Liver (tissue), 9 donors: ENCODE results near the gene GRAMD1A. TPM values are rescaled to one million over a fixed set of nuclear protein-coding genes. Genes with fewer than 3 reads are reported as not detected.

Experiments
- DNase-seq: peaks from one replicate; pipeline ENCODE4 v3.0.0-alpha.2; 2017; ENCODE audit warnings: low spot score
- H3K27ac ChIP-seq, 2 donors: one replicate each; pipeline ENCODE4 v1.7.0; 2013; ENCODE audit warnings: inconsistent platforms in 2 of 2, low read length in 2 of 2, control low read depth in 1 of 2, low read depth in 1 of 2, mild to moderate bottlenecking in 1 of 2
- H3K27me3 ChIP-seq, 4 donors: one replicate each; pipeline versions ENCODE4 v1.6.1 to v1.7.0; 2013; ENCODE audit warnings: low read length in 3 of 4, inconsistent platforms in 1 of 4, mild to moderate bottlenecking in 1 of 4, moderate library complexity in 1 of 4; ENCODE audit not compliant: control insufficient read depth in 4 of 4, insufficient read depth in 4 of 4
- H3K36me3 ChIP-seq, 4 donors: one replicate each; pipeline versions ENCODE4 v1.6.1 to v1.7.0; 2013; ENCODE audit warnings: low read length in 3 of 4, mild to moderate bottlenecking in 3 of 4, low read depth in 1 of 4, moderate library complexity in 1 of 4; ENCODE audit not compliant: control insufficient read depth in 4 of 4, insufficient read depth in 3 of 4
- H3K4me1 ChIP-seq, 4 donors: one replicate each; pipeline versions ENCODE4 v1.6.1 to v1.7.0; 2013; ENCODE audit warnings: low read length in 3 of 4, mild to moderate bottlenecking in 3 of 4, moderate library complexity in 1 of 4; ENCODE audit not compliant: control insufficient read depth in 4 of 4, insufficient read depth in 4 of 4
- H3K4me3 ChIP-seq, 3 donors: one replicate each; pipeline versions ENCODE4 v1.6.1 to v1.7.0; 2013; ENCODE audit warnings: low read length in 3 of 3, control low read depth in 1 of 3, low read depth in 1 of 3, mild to moderate bottlenecking in 1 of 3
- H3K9ac ChIP-seq, 2 donors: one replicate each; pipeline ENCODE4 v1.7.0; 2013; ENCODE audit warnings: low read length in 2 of 2, mild to moderate bottlenecking in 2 of 2, moderate library complexity in 2 of 2, control low read depth in 1 of 2, low read depth in 1 of 2
- H3K9me3 ChIP-seq, 4 donors: one replicate each; pipeline versions ENCODE4 v1.6.1 to v1.7.0; 2013; ENCODE audit warnings: low read length in 3 of 4; ENCODE audit not compliant: control insufficient read depth in 4 of 4
- EGR1 ChIP-seq, 2 donors: IDR thresholded peaks; 2 replicates each; pipeline ENCODE4 v1.6.1; 2016 to 2018; ENCODE audit warnings: antibody characterized with exemption in 2 of 2, low read depth in 2 of 2
- FOXA1 ChIP-seq: IDR thresholded peaks from 2 replicates; pipeline ENCODE4 v1.6.1; 2016; ENCODE audit warnings: antibody characterized with exemption
- FOXA2 ChIP-seq: IDR thresholded peaks from 2 replicates; pipeline ENCODE4 v1.6.1; 2016; ENCODE audit warnings: antibody characterized with exemption
- GABPA ChIP-seq, 2 donors: IDR thresholded peaks in 1 of 2; conservative IDR thresholded peaks in 1 of 2; 2 replicates each; pipeline ENCODE4 v1.6.1; 2016; ENCODE audit warnings: antibody characterized with exemption in 2 of 2, mild to moderate bottlenecking in 1 of 2, moderate library complexity in 1 of 2
- HNF4A ChIP-seq, 2 donors: conservative IDR thresholded peaks; 2 replicates each; pipeline ENCODE4 v1.6.1; 2016; ENCODE audit warnings: antibody characterized with exemption in 2 of 2, mild to moderate bottlenecking in 2 of 2
- HNF4G ChIP-seq: IDR thresholded peaks from 2 replicates; pipeline ENCODE4 v1.6.1; 2016; ENCODE audit warnings: antibody characterized with exemption
- JUND ChIP-seq, 2 donors: IDR thresholded peaks; 2 replicates each; pipeline ENCODE4 v1.6.1; 2016; ENCODE audit warnings: antibody characterized with exemption in 2 of 2
- NR2F2 ChIP-seq: IDR thresholded peaks from 2 replicates; pipeline ENCODE4 v1.6.1; 2016; ENCODE audit warnings: antibody characterized with exemption
- RAD21 ChIP-seq, 2 donors: IDR thresholded peaks; 2 replicates each; pipeline ENCODE4 v1.6.1; 2016; ENCODE audit warnings: antibody characterized with exemption in 2 of 2, mild to moderate bottlenecking in 2 of 2
- RXRA ChIP-seq, 2 donors: IDR thresholded peaks; 2 replicates each; pipeline ENCODE4 v1.6.1; 2017 to 2018; ENCODE audit warnings: antibody characterized with exemption in 2 of 2, mild to moderate bottlenecking in 1 of 2
- SP1 ChIP-seq: IDR thresholded peaks from 2 replicates; pipeline ENCODE4 v1.6.1; 2018; ENCODE audit warnings: antibody characterized with exemption, mild to moderate bottlenecking
- TAF1 ChIP-seq: conservative IDR thresholded peaks from 2 replicates; pipeline ENCODE4 v1.6.1; 2016; ENCODE audit warnings: antibody characterized with exemption, mild to moderate bottlenecking
- YY1 ChIP-seq: IDR thresholded peaks from 2 replicates; pipeline ENCODE4 v1.6.1; 2016; ENCODE audit warnings: antibody characterized with exemption, mild to moderate bottlenecking
- WGBS: extraction: QIAGEN DNeasy Blood & Tissue Kit; methylation state at CpG from one replicate; pipeline ENCODE4 v1.1.7; 2013; 5-methylcytosine and 5-hydroxymethylcytosine counted together
- polyA plus RNA-seq, 2 donors: library from polyadenylated mRNA; stranded (reverse) in 1 of 2; unstranded in 1 of 2; fragments of 200-250 nt in 1 of 2; fragments of >200 nt in 1 of 2; fragmentation: Nextera tagmentation in 1 of 2; extraction: Ambion mirVana in 1 of 2; gene quantifications; one replicate each; pipeline versions ENCODE4 v1.2.1 to v1.2.3, GENCODE V29; 2013 to 2015
- total RNA-seq, 2 donors: library from RNA; depleted of rRNA; stranded (reverse); fragments of >200 nt; gene quantifications; one replicate each; pipeline ENCODE4 v1.2.3, GENCODE V29; 2014
- TF ChIP-seq, protein P1 (sequence below): IDR thresholded peaks from 2 replicates; pipeline ENCODE4 v1.6.1; 2016; ENCODE audit warnings: antibody characterized with exemption, mild to moderate bottlenecking
- TF ChIP-seq, protein P2 (sequence below): IDR thresholded peaks from 2 replicates; pipeline ENCODE4 v1.6.1; 2016; ENCODE audit warnings: antibody characterized with exemption
- TF ChIP-seq, protein P3 (sequence below): IDR thresholded peaks from 2 replicates; pipeline ENCODE4 v1.6.1; 2016; ENCODE audit warnings: antibody characterized with exemption
- TF ChIP-seq, protein P4 (sequence below): IDR thresholded peaks from 2 replicates; pipeline ENCODE4 v1.6.1; 2016; ENCODE audit warnings: antibody characterized with exemption
- TF ChIP-seq, protein P5 (sequence below): fragments of 150-350 bp; IDR thresholded peaks from 2 replicates; pipeline ENCODE4 v1.5.1; 2017; ENCODE audit warnings: improper control_type of control experiment, low read depth, low read length; ENCODE audit not compliant: missing input control
- donor health status: healthy.
- donor health status: healthy.
- donor health status: healthy.
- donor health status: healthy.
- donor health status: healthy.

GRAMD1A gene
- total and polyA plus RNA-seq, 4 donors = 8.6 to 14.1 (median 11.2) TPM

DNA sequence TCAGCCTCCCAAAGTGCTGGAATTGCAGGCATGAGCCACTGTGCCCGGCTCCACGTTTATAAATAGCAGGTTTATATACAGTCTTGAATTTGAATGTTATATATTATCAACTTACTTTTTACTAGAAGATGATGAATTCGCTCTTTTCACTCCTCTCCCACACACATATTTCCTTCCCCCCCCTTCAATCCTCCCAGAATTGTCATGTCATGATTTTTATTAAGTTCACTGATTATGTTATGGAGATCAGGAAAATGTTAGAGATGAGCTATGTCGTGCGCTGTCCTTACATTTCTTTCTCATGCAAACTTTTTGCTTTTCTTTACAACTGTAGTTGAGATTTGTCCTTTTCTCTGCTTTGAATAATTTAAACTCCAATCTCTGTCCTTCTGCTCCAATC lies 17.8 kb upstream of the GRAMD1A start:
- no peaks in the 10 kb centered on the region for H3K36me3 ChIP-seq
- H3K4me1 ChIP-seq = peaks cover 0 to 7% (median 4%) of the 10 kb centered on the region in 4 donors
- DNase-seq = no peak
- TF ChIP-seq EGR1 (IDR thresholded peaks at IDR 0.05; ENCODE audit: low read depth in 2 of 2) (no peak), TAF1 (no peak), FOXA1 (no peak), NR2F2 (no peak), RAD21 (IDR thresholded peaks at IDR 0.05) (no peak), GABPA (IDR thresholded peaks at IDR 0.05 in 1 of 2, conservative IDR thresholded peaks at IDR 0.05 in 1 of 2) (no peak), RXRA (IDR thresholded peaks at IDR 0.05) (no peak), FOXA2 (no peak), SP1 (no peak), HNF4G (no peak), HNF4A (conservative IDR thresholded peaks at IDR 0.05) (no peak), JUND (IDR thresholded peaks at IDR 0.05) (no peak)
- TF ChIP-seq, protein P1, sequence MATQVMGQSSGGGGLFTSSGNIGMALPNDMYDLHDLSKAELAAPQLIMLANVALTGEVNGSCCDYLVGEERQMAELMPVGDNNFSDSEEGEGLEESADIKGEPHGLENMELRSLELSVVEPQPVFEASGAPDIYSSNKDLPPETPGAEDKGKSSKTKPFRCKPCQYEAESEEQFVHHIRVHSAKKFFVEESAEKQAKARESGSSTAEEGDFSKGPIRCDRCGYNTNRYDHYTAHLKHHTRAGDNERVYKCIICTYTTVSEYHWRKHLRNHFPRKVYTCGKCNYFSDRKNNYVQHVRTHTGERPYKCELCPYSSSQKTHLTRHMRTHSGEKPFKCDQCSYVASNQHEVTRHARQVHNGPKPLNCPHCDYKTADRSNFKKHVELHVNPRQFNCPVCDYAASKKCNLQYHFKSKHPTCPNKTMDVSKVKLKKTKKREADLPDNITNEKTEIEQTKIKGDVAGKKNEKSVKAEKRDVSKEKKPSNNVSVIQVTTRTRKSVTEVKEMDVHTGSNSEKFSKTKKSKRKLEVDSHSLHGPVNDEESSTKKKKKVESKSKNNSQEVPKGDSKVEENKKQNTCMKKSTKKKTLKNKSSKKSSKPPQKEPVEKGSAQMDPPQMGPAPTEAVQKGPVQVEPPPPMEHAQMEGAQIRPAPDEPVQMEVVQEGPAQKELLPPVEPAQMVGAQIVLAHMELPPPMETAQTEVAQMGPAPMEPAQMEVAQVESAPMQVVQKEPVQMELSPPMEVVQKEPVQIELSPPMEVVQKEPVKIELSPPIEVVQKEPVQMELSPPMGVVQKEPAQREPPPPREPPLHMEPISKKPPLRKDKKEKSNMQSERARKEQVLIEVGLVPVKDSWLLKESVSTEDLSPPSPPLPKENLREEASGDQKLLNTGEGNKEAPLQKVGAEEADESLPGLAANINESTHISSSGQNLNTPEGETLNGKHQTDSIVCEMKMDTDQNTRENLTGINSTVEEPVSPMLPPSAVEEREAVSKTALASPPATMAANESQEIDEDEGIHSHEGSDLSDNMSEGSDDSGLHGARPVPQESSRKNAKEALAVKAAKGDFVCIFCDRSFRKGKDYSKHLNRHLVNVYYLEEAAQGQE = no peak
- TF ChIP-seq, protein P2, sequence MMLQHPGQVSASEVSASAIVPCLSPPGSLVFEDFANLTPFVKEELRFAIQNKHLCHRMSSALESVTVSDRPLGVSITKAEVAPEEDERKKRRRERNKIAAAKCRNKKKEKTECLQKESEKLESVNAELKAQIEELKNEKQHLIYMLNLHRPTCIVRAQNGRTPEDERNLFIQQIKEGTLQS = no peak
- H3K9me3 ChIP-seq = peaks cover 0 to under 1% (median 0%) of the 10 kb centered on the region in 4 donors
- WGBS = 76% methylated on average over 5 of the region's 5 CpGs
- no peak overlapping the region for H3K4me3 ChIP-seq
- H3K9ac ChIP-seq = no peak overlapping the region
- H3K27ac ChIP-seq = no peak overlapping the region
- no peaks in the 10 kb centered on the region for H3K27me3 ChIP-seq

DNA sequence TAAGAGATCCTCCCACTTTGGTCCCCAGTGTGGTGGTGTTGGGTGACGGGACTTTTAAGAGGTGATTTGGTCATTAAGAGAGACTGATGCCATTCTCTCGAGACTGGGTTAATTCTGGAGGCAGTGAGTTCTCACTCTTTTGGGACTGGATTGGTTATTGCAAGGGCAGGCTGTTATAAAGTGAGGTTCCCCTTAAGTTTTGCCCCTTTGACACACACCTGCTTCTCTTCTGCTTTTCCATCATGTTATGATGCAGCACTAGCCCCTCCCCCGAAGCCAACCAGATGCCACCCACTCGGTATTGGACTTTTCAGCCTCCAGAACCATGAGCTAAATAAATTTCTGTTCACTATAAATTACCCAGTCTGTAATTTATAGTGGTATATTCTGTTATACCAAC lies 16.3 kb upstream of the GRAMD1A start:
- Histone ChIP-seq H3K9me3 (no peaks in the 10 kb centered on the region), H3K4me3 (no peak overlapping the region), H3K4me1 (peaks cover 0 to 7% (median 4%) of the 10 kb centered on the region in 4 donors), H3K36me3 (no peaks in the 10 kb centered on the region), H3K27me3 (no peaks in the 10 kb centered on the region), H3K27ac (no peak overlapping the region), H3K9ac (no peak overlapping the region)
- TF ChIP-seq, protein P3, sequence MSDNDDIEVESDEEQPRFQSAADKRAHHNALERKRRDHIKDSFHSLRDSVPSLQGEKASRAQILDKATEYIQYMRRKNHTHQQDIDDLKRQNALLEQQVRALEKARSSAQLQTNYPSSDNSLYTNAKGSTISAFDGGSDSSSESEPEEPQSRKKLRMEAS = no peak
- TF ChIP-seq JUND (IDR thresholded peaks at IDR 0.05) = no peak
- TF ChIP-seq EGR1 (IDR thresholded peaks at IDR 0.05; ENCODE audit: low read depth in 2 of 2) = no peak
- TF ChIP-seq NR2F2 = no peak
- no peak for TF ChIP-seq YY1
- TF ChIP-seq RXRA (IDR thresholded peaks at IDR 0.05) = no peak
- TF ChIP-seq, protein P4, sequence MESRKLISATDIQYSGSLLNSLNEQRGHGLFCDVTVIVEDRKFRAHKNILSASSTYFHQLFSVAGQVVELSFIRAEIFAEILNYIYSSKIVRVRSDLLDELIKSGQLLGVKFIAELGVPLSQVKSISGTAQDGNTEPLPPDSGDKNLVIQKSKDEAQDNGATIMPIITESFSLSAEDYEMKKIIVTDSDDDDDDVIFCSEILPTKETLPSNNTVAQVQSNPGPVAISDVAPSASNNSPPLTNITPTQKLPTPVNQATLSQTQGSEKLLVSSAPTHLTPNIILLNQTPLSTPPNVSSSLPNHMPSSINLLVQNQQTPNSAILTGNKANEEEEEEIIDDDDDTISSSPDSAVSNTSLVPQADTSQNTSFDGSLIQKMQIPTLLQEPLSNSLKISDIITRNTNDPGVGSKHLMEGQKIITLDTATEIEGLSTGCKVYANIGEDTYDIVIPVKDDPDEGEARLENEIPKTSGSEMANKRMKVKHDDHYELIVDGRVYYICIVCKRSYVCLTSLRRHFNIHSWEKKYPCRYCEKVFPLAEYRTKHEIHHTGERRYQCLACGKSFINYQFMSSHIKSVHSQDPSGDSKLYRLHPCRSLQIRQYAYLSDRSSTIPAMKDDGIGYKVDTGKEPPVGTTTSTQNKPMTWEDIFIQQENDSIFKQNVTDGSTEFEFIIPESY = no peak
- TF ChIP-seq, protein P5, sequence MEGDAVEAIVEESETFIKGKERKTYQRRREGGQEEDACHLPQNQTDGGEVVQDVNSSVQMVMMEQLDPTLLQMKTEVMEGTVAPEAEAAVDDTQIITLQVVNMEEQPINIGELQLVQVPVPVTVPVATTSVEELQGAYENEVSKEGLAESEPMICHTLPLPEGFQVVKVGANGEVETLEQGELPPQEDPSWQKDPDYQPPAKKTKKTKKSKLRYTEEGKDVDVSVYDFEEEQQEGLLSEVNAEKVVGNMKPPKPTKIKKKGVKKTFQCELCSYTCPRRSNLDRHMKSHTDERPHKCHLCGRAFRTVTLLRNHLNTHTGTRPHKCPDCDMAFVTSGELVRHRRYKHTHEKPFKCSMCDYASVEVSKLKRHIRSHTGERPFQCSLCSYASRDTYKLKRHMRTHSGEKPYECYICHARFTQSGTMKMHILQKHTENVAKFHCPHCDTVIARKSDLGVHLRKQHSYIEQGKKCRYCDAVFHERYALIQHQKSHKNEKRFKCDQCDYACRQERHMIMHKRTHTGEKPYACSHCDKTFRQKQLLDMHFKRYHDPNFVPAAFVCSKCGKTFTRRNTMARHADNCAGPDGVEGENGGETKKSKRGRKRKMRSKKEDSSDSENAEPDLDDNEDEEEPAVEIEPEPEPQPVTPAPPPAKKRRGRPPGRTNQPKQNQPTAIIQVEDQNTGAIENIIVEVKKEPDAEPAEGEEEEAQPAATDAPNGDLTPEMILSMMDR = no peak
- no peak for DNase-seq
- 91% methylated on average over 4 of the region's 4 CpGs for WGBS
